Stimulated activated CD4-positive, alpha-beta T cell treated with anti-CD3 and anti-CD28 coated beads, Interleukin-4, amount 100 ng/mL, for 1 hour (primary cell): Measurements from ENCODE around the gene INTS15.
"Not testable (repeated sequence)": the region's sequence is repeated elsewhere in the genome, so short reads cannot be mapped to it uniquely, and the experiment has no call there.

Source experiments
- DNase-seq: peaks from one replicate; pipeline ENCODE4 v3.0.0-alpha.2; 2020

INTS15 gene

DNA sequence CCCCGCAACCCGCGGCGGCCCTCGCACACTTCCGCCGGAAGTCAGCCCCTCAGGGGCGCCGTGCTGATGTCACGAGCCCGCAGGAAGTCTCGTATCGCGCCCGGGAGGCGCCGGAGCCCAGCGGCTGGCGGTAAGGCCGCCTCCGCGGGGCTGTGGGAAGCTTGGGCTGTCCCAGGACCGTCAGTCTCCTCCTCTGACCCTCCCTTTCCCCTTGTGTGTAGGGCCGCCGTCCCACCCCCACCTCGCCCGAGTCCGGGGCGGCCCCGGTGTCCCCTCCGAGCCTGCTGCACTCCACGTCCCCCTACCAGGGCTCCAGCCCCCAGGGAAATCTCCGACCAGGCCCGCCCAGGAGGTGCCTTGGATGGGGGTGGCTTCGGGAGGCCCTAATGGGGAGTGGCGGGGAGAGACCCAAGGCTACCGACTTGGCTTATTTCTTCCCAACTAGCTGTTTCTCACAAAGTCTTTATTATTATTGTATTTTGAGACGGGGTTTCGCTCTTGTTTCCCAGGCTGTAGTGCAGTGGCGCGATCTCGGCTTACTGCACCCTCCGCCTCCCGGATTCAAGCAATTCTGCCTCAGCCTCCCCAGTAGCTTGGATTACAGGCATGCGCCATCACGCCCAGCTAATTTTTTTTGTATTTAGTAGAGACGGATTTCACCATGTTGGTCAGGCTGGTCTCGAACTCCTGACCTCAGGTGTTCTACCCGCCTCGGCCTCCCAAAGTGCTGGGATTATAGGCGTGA, 12.3 kb upstream of the INTS15 start, which contains the start of gene ZDHHC4:
ZDHHC4 (plus strand) TSS at position 86 of the 745 bp plus-strand sequence. CDS start 3,108 bp downstream, outside the sequence.
- DNase-seq = peak; percentile 89

DNA sequence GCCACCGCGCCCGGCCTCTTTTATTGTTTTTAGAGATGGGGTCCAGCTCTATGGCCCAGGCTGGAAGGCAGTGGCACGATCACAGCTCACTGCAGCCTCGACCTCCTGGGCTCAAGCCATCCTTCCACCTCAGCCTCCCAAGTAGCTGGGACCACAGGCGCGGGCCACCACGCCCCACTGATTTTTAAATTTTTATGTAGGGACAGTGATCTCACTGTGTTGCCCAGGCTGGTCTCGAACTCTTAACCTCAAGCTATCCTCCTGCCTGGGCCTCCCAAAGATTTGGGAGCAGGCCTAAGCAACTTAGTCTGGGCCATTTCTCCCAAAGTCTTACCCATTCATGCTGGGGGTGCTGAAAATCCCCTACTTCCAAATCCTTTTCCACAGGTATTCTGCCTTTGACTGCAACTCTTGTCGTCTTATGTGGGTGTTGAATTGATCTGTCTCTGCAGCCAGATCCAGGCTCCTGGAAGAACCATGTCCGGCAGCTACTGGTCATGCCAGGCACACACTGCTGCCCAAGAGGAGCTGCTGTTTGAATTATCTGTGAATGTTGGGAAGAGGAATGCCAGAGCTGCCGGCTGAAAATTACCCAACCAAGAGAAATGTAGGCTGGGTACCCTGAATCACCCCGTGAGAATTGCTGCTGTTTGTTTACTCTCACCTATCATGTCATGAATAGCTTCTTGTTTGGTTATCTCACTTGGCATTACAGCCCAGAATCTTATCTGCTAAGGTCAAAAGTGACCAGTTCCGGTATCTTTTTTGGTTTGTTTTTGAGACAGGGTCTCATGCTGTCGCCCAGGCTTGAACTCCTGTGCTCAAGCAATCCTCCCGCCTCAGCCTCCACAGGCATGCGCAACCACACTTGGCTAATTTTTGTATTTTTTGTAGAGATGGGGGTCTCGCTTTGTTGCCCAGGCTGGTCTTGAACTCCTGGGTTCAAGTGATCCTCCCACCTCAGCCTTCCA, 11.4 kb upstream of the INTS15 start:
- no peak for DNase-seq

DNA sequence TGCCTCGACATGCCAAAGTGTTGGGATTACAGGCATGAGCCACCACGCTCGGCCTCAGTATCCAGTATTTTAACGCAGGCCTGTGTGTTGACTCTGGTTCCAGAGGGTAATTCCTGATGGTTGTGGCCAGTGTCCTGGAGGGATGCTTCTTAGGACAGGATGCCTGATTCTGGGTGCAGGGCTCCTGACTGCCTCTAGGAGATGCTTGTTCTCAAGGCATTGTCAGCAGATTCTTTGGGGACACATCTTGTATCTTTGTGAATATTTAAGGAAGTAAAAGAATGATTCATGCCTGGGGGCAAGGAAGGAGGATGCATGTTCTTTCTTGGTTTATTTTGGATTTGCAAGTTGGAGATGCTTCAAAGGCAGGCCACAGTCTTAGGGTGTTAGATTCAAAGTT, 10.4 kb upstream of the INTS15 start:
- DNase-seq = no peak

DNA sequence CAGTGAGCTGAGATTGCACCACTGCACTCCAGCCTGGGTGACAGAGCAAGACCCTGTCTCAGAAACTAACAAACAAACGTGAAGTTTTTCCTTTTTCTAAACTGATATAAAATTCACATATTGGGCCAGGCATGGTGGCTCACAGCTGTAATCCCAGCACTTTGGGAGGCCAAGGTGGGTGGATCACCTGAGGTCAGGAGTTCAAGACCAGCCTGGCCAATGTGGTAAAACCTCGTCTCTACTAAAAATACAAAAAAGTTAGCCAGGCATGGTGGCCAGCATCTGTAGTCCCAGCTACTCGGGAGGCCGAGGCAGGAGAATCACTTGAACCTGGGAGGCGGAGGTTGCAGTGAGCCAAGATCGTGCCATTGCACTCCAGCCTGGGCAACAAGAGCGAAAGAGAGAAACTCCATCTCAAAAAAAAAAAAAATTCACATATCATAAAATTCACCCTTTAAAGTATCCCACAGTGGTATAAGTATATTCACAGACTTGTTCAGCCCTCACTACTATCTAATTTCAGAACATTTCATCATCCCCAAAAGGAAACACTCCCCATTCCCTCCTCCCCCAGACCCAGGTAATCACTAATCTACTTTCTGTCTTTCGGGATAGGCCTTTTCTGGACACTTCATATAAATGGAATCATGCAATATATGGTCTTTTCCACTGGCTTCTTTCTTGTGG, 3.9 kb upstream of the INTS15 start:
- DNase-seq = not testable (repeated sequence)

DNA sequence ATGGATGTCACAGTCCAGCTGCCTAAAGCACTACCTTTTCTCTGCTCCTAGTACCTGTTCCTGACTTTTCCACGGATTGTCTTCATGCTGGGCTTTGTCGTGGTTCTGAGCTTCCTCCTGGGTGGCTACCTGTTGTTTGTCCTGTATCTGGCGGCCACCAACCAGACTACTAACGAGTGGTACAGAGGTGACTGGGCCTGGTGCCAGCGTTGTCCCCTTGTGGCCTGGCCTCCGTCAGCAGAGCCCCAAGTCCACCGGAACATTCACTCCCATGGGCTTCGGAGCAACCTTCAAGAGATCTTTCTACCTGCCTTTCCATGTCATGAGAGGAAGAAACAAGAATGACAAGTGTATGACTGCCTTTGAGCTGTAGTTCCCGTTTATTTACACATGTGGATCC, 1.3 kb upstream of the INTS15 start:
- DNase-seq = no peak

DNA sequence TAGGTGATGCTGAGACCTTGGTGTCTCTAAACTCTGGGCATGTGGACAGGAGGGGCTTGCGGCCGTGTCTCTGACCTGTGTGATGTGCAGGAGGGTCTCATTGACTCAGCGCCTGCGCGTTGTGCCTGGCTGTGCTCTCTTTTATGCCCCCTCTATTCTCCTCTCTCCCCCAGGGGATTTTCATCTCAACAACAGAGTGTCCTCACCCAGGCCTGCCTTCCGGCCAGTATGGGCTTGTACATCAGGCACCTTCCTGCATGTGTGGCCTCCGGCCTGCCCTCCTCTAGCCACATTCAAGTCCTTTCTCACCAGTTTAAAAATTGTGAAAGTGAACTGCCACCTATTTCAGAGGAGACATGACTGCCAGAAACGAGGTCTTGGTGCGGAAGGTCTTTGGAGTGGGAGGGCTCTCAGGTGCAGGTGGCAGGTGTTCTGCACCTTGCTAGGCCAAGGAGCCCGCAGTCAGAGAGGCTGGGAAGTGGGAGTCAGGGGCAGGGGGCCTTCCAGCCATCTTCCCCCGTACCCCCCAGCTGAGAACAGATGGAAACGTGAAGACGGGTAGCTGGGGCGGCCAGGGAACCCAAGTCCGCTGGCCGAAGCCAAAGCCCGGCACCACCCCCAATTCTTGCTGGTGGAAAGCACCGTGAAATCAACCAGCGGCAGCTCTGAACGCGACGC, 531 bp upstream of the INTS15 start:
- no peak for DNase-seq

DNA sequence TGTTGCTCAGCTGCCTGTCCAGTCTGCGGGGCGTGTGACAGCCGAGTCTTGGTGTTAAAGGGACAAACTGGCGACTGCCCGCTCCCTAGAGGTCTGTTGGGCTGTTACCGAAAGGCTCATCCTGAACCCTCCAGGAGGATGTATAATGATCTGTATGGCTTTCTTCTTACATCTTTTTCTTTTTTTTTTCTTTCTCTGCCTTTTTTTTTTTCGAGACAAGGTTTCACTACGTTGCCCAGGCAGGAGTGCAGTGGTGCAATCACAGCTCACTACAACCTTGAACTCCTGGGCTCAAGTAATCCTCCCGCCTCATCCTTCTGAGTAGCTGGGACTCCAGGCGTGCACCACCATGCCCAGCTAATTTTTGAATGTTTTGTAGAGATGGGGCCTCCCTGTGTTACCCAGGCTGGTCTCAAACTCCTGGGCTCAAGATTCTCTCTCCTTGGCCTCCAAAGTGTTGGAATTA, 857 bp downstream of the INTS15 start:
- DNase-seq = no peak

DNA sequence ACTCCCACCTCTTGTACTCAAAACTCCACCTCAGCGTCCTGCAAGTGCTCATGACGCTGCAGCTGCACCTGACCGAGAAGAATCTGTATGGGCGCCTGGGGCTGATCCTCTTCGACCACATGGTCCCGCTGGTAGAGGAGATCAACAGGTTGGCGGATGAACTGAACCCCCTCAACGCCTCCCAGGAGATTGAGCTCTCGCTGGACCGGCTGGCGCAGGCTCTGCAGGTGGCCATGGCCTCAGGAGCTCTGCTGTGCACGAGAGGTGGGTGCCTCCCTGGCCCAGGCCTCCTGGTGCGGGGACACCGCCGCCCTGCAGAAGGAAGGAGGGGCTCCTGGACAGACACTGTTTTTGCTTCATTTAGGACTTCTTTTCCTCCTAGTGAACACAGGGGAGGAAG, 10.3 kb downstream of the INTS15 start:
- no peak for DNase-seq

DNA sequence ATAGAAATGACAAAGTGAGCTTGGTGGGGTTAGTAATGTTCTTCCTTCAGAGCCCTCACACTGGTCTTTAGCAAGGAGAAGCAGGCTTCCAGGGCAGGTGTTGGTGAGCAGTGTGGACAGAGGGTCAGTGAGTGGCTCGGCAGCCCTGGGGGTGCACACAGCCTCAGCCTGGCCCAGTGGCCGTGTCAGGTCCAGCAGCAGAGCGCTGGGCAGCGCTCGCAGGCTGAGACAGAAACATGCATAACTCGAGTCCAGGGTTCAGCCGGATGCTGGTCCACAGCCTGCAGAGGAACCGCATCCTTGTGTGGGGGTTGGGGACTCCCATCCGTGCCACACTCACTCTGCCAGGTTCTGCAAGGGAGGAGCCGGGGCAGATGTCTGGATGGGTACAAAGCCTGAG, 14.6 kb downstream of the INTS15 start:
- DNase-seq = no peak

DNA sequence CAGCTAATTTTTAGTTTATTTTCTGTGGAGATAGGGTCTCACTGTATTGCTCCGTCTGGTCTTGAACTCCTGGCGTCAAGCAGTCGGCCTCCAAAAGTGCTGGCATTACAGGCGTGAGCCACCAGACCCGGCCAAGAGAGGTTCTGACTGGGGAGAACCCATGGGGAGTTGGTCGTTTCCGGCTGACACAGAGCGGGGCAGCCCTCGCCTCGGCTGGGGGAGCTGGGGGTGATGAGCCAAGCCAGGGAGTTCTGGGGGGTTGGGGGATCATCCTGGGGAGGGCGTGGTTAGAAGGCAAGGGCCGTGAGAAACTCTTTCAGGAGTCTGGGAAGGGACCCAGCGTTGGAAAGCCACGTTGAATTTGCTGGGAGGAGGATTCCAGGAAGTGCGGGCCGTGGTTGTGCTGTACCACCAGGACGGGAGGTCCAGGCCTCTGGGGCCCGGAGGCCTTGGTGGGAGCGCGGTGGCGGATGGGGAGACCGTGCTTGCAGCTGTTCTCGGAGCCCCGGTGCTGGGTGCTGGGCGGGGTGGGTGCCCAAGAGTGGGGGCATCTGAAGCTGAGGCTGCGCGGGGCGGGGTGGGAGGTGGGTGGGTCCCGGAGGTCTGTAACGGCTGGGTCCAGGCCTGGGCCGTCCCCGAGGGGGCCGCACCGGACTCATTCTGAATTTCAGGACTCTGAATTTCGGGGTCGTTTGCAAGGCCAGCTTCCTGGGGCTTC, 17.2 kb downstream of the INTS15 start:
- no peak for DNase-seq

DNA sequence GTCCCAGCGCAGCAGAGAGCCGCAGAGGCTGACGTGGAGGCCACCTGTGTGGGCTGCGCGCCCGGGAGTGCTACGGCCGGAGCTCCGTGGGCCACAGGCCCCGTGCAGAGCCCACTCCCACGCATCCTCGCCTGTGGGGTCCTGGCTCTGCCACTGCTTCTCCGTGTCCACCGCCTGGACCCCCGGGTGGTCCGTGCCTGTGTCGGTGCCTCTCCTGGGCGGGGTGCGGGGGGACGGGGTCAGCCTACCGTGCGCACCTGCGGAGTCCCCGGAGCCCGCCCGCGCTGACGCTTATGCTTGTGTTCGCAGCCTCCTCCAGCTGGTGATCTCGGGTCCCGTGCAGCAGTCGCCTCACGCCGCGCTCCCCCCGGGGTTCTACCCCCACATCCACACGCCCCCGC, 17.8 kb downstream of the INTS15 start:
- DNase-seq = no peak

DNA sequence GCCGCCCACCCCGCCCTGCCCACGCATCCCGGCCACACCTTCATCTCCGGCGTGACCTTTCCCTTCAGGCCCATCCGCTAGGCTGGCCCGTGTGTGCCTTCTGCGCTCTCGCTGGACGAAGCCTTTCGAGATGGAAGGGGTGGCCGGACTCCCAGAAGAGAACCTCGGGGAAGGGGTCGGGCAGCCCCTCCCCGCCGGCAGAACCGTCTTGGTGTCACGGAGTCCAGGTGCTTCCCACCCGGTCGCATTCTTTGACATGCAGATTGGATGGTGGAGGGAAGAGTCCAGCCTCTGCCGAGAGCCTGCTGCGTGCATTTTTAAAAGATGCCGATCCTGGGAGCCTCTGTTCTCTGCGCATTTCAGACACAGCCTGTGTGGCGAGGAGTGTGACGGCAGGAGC, 18.3 kb downstream of the INTS15 start:
- no peak for DNase-seq

DNA sequence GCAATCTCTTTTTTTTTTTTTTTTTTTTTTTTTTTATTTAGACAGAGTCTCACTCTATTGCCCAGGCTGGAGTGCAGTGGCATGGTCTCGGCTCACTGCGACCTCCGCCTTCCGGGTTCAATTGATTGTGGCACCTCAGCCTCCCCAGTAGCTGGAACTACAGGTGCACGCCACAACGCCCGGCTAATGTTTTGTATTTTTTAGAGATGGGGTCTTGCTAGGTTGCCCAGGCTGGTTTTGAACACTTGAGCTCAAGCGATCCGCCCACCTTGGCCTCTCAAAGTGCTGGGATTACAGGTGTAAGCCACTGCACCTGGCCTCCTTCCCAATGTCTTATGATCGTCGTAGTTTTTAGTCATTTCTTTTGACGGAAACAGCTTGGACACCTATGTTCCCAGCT, 19.0 kb downstream of the INTS15 start:
- no peak for DNase-seq

DNA sequence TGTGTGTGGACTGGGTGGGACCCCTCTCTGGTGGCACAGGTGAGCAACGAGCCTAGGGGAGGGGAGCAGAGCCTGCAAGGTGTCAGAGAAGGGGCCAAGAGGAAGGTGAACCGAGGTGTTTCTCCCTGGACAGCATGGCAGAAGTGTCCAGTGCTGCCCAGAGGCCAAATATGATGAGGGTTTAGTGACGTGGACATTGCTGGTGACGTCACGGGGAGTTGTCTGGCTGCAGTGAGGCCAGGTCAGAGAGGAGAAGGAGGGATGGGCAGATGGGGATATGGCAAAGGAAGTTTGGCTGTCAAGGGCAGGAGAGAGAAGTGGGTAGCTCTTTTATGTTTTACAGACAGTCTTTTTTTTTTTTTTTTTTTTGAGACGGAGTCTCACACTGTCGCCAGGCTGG, 23.0 kb downstream of the INTS15 start:
- DNase-seq = no peak

DNA sequence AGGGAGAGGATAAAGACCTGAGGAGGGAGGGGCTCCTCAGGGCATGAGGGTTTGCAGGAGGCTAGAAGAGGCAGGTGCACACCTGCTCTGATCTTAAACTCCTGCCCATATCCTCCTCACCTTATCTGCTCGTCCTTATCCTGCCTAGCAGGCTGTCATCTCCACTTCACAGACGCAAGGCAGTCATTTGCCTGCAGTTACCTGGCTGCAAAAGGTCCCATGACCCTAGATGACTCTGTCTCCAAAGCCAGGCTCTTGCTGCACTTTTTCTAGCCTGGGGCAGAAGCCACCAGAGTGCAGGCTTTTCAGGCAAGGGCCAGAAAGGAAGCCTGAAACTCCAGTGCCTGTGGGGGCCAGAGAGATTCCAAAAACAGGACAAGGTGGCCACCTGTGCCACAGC, 23.9 kb downstream of the INTS15 start:
- no peak for DNase-seq

DNA sequence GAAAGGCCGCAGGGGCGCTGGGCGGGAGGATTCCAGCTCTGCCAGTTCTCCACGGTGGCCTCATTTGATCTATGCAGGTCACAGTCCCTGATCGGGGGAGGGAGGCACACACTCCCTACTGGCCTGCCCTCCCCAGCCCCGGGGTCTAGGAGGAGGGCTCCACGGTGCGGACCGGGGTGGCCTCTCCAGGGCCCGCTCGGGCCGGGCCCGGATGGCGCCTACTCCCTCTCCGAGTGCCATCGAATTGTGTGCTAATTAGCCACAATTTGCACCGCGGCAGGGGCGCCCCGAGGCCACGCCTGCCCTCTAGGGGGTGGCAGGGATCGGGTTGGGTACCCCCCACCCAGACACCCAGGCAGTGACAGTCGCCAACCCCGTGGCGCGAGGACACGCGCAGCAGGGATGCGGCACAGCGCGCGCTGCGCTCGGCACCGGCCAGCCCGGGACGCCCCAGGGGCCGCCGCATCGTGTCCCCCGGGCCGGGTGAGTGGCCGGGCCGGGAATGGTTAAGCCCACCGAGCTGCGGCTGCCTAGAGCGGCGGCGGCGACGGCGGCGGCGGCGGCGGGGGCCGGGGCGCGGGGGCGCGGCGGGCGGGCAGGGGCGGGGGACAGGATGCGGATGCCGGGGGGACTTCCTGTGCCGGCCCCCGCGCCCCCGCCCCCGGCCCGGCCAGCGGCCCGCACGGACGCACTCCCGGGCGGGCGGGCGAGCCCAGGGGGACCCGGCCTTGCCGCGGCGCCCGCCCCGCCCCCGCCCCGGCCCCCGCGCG, 25.3 kb downstream of the INTS15 start, which contains the start of gene ZNF853:
ZNF853 (plus strand) TSS at position 658 of the 770 bp plus-strand sequence. CDS start 565 bp downstream, outside the sequence.
- DNase-seq = peak; percentile 23

DNA sequence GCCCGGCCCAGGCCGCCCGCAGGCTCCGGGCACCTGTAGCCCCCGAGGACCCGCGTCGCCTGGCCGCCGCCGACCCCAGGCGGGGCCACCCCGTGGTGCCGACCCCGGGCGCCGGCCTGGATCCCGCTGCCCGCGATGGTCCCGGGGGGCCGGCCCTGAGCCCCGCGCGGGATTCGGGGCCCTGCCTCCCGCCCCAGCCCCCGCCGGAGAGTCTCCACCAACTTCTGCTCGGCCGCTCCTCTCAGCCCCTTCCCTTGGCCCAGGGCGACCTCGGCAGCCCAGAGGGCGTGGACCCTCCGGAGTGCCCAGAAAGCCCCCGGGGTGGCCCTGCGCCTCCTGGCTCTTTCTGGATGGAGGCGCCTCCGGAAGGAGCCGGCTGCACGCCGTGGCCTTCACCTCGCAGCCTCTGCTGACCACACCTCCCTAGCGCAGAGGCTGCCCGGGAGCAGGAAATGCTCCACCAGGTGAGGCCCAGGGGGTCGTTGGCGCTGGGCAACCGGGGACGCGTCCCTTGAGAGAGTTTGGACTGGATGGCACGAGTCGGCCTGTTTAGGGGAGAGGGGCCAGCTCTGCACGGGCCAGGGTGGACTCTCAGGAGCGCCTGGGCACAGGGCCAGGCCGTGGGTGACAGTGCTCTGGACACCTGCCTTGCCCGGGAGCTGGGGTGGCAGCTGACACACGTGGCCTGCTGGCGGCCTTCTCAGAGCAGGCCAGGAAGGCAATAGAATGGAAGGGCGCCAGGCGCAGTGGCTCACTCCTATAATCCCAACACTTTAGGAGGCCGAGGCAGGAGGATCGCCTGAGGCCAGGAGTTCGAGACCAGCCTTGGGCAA, 26.1 kb downstream of the INTS15 start:
- DNase-seq = no peak

DNA sequence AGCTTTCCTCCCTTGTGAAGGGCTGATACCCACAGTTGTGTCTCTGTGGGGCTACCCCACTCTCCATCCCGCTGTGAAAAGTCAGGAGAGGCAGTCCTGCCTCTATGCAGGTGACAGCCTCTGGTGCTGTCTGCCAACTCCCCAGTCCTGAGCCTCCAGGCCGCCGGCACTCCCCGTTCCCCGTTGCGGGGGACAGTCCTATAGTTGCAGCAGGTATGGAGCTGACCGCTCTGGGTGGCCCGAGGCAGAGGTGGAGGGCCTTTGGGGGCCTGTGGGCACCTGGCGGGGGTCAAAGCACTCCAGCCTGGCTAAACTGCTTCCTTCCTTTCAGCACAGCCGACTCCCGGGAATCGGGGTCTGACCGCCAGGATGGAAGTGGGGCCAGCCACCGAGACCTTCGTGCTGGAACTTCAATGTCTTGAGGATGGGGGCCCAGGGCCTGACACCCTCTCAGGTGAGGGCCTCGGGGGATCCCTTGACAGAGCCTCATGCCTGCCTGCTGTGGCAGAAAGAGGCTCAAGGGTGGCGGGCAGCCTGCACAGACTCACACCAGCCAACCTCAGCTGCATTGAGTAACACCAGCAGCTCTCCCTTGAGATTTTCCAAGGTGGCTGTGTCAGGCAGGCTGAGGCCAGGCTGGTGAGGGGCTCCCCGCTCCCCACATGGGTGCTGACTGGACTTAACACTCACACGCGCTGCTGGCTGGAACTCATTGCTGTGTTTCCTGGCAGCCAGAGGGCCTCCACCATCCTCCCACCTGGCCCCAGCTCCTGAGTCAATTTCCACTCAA, 27.2 kb downstream of the INTS15 start:
- no peak for DNase-seq

DNA sequence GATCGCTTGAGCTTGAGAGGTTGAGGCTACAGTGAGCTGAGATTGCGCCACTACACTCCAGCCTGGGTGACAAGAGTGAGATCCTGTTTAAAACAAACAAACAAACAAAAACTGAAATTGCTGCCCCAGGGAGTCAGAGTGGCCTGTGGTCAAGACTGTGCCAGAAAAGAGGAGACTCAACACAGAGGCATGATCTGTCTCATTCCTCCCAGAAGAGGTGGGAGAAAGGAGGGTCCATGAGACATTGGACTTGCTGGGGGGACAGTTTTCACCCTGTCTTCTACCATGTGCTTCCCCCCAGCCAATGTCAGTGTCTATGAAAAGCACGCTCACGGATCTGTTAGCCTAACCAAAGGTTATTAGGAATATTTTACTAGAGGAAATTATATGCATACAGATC, 28.8 kb downstream of the INTS15 start:
- DNase-seq = no peak
